ENCODE results near the gene SLC38A10.
A peak's percentile ranks its signal among the peaks of the same experiment; 100 is the strongest.
"Not testable (repeated sequence)": the region's sequence is repeated elsewhere in the genome, so short reads cannot be mapped to it uniquely, and the experiment has no call there.

SLC38A10 gene

DNA sequence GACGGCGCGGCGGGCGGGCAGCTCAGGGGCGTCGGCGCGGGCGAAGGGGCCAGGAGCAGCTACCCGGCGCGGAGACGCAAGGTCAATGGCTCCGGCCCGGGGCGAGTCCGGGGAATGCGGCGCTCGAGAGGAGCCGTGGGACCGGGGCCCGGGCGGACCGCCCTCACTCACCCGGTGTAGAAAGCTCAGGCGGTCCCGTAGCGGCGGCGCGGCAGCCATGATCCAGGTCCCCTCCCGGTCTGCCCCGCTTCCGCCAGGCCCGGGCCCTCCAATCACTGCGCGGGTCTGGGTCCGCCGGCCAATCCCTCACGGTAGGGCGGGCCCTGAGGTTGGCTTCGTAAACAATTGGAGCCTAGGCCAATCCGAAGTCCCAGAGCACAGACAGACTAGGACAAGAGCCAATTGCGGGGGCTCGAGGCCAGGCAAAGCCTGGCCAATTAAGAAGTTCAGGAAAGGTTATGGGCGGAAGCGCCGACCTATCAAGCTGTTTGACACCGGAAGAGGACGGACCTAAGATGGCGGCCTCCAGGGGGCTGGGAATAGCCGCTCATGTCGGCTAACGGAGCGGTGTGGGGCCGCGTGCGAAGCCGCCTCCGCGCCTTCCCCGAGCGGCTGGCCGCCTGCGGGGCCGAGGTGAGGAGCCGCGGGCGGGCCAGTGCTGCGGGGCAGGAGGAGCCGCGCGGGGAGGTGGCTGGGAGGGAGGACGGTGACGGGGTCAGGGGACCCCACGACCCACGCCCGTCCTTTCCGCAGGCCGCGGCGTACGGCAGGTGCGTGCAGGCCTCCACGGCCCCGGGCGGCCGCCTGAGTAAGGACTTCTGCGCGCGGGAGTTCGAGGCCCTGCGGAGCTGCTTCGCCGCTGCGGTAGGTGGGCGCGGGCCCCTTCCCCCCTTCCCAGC, 56.0 kb downstream of the SLC38A10 start, which contains the start of the genes NDUFAF8 and TEPSIN:
NDUFAF8 (plus strand) TSS at position 504 of the 899 bp plus-strand sequence; CDS start at position 550, 46 bp downstream.
TEPSIN (minus strand) TSS at position 241 of the 899 bp plus-strand sequence; CDS start at position 219, 22 bp downstream.
- peak; percentile 96 for DNase-seq

- DNase-seq, result no peak
Observed at GRCh38 chr17:81238490-81238814, 56.7 kb downstream of the SLC38A10 start.

DNA sequence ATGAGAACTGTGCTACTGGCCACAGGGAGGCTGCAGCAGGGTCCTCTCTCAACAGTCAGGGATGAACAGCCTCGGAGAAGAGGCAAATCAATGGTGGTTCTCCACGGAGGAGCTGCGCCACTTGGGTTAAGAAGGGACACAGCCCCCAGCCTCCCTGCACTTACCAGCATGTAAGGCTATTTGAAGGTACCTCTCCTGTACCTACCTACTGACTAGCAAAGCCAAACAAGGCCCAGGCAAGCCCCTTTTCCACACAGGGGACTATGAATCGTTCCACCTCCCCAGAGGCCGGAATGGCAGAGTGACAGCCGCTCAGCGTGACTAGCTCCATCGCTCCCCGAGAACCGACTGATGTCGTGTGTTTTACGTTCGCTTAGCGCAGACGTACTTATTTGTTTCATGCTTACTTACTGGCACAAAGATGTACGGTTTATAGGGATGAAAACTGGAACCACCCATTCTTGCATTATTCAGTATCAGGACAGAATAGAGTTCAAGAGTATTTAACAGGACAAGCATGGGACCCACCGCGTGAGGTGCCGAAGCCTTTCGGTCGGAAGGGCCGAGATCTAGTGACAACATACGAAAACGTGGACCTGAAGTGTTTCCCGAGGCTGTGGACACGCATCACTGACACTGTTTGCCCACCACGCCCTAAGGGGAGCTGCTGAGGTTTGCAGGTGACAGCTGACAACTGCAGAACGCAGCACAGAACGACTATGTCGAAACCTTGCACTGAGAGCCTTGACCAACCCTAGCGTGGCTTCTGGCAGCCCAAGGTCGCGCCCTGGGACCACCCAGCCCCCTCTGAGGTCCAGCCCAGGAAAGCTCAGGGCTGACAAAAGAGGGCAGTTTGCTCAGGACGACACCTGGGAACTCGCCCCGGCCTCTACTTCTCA, 57.3 kb downstream of the SLC38A10 start:
- DNase-seq, result no peak

DNA sequence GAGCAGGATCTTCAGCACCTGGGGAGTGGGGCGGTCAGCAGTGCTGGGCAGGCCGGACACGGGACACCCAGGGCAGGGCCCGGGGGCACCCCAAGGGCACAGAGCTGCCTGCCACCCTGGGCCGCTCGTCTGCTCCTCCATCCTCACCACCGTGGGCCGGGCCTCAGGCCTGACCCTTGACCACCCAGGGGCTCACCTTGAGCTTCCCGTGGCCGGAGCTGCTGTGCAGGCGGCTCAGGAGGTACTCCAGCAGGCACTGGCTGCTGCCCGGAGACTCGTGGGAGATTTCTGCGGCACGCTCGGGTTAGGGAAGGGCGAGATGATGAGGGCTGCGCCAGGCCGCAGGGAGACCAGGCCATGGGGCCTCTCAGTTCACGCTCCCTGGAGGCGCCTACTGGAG, 58.3 kb downstream of the SLC38A10 start:
- DNase-seq, result no peak

DNA sequence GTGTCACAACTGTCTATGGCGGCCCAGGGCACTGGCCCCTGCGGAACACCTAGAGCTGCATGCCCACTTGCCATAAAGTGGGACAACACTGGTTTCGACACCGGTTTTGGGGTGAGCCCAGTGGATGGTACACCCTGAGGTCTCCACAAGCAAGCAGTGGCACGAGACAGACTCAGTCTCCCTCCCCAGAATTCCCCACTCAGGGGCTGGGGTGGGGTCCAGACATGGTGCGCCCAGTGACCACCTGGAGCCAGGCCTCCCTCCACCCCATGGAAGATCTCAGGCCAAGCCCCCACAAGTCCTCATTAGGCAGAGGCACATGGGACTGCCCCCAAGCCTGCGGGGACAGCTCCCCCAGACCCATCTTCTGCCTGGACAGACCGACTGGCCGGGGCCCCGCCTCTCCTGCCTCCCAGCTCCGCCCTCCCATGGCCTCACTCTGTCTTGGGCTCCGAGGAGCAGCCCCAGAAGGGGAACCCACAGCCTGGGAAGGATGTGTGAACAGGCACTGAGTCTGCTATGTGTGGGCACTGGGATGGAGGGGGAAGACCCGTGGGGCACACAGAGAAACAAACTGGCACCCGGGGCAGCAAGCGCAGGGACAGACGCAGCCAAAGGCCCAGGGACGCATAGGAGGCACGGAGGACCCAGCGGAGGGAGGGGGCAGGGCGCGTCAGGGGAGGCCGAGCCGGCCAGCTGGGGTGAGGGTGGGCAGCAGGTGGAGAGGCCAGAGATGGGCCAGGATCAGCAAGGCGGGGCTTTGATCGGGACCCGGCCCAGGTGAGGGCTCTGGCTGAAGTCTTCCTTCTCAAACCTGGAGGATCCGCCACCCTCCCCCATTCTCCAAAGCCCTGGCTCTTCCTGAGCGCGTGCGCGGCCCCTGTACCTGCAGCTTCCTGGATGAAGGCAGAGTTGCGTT, 59.0 kb downstream of the SLC38A10 start:
- DNase-seq, result no peak

DNA sequence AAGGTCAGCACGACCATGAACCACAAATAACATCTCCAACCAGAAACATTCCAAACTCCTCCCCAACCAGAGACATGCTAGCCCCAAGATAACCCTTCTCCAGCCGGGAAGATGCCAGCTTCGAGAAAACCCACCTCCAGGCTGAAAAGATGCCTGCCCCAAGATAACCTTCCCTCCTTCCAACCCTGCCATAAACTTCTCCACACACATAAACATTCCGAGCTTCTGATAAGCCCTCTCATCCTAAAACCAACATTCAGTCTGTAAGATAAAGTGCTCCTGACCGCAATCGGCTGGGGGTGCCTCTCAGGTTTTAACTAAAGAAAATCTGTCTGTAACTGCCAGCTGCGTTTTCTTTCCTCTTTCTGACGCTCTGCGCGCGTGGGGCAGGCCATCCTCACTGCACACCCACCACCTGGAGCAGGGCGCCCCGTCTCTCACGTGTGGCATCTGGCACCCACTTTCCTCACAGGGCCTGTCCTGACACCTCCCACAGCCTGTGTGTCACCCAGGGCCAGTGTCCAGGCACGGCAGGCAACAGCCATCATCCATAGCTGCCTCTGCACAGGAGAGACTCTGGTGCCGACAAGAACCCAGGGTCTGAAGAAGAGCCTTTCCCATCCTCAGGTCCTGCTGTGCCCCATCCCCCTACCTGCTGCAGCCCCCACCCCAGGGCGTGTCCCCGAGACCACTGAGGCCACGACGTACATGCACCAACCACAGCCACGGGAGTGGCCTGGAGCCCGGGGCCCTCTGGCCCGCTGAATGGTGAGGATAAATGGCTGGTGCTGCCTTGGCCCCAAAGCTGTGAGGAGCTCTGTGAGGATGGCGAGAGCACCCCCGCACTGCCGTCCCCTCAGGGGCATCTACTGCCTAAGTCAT, 59.9 kb downstream of the SLC38A10 start:
- no peak for DNase-seq

GRCh38 chr17:81234506-81234855, 60.6 kb downstream of the SLC38A10 start:
- no peak for DNase-seq

- DNase-seq, result no peak
Observed at GRCh38 chr17:81233811-81234505, 61.1 kb downstream of the SLC38A10 start.

- no peak for DNase-seq
Observed at GRCh38 chr17:81233316-81233715, 61.8 kb downstream of the SLC38A10 start.

DNA sequence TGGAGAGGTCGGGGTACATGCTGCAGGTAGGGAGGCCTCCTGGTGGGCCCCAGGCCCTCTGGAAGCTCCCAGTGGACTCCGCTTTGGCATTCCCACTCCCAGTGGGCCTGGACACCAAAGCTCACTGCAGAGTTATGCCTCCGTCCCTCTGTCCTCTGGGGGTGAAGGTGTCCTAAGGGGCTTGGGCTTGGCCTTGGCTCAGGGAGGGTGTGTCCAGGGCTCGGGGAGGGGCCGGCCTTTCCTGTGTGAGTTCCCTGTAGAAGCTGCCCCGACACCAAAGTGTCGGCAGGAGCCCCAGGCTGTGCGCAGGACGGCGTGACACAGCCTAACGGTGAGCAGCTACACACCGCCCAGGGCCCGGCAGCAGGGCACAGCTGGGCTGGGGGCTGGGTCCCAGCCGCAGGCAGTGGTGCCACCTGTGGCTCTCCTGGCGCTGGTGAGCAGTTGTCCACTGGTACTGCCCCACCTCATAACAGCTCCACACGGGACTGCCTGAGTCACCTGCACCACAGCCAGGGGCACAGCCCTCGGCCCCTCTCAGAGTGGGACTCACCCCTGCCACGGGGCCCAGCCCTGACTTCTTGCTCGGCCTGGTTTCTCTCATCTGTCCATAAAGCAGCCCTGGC, 62.4 kb downstream of the SLC38A10 start:
- no peak for DNase-seq

DNA sequence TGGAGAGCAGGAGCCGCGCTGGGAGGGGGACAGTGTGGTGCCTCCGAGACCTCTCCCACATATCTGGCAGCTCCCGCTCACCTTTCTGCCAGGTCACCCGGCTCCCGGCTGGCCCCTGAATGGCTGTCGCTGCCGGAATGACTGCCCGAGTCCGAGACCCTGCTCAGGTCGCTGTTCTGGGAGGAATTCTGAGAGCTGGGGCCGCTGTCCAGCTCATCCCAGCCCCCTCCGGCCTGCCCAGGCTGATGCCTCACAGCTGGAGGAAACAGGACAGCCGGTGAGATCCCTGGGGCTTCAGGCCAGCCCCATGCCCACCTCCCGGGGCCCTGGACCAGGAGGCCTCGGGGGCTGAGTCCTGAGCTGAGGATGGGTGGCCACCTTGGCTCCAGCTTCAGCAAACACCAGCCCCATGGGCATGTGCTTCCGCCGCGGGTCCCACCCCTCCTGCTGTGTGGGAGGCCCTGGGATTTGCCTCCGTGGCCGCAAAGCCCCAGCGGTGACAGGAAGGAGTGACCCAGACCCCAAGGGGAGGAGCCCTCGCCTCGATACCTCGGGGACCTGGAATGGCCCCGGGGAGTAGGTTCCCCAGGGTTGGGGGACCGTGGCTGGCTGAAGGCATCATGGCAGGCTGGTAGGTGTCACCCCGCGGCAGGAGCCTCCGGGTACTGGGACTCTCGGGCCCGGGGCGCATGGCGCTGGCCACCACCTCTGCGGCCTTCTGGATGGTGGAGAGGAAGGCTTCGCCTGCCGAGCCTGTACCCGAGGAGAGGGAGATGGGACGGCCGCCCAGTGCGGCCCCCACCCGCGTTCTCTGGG, 63.1 kb downstream of the SLC38A10 start:
- DNase-seq, result no peak

GRCh38 chr17:81231121-81231645, 63.9 kb downstream of the SLC38A10 start:
- no peak for DNase-seq

GRCh38 chr17:81230043-81230820, 64.9 kb downstream of the SLC38A10 start:
- no peak for DNase-seq

GRCh38 chr17:81229666-81229920, 65.5 kb downstream of the SLC38A10 start:
- DNase-seq, result no peak

GRCh38 chr17:81228834-81229665, 66.1 kb downstream of the SLC38A10 start:
- no peak for DNase-seq

- no peak for DNase-seq
Observed at GRCh38 chr17:81228420-81228819, 66.7 kb downstream of the SLC38A10 start.

- DNase-seq, result not testable (repeated sequence)
Observed at GRCh38 chr17:81227630-81228029, 67.5 kb downstream of the SLC38A10 start.

DNA sequence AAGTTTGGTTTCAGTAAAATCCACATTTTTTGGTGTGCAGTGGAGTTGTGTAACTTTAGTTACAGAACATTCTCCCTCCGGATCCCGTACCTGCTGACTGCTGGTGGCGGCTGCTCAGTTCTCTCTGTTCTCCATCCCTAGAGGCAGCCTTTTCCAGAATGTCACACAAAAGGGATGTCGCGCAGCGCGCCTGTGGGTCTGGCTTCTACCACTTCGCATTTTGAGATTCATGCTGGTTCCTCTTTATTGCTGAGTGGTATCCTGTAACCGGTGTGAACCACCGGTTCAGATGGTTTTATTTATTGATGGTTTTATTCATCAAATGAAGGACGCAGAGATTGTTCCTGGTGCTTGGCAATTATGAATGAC, 71.4 kb downstream of the SLC38A10 start:
- DNase-seq, result no peak
